ENCODE measurements around the gene ABCA6. TPM values are rescaled to one million over a fixed set of nuclear protein-coding genes. Genes with fewer than 3 reads are reported as not detected.

ABCA6 gene
- total and polyA plus RNA-seq, 2 of the 13 experiments (the other 11 are each of a cell fraction or from before 2014, with no cell fraction given), result 0.05 to 0.11 TPM

DNA sequence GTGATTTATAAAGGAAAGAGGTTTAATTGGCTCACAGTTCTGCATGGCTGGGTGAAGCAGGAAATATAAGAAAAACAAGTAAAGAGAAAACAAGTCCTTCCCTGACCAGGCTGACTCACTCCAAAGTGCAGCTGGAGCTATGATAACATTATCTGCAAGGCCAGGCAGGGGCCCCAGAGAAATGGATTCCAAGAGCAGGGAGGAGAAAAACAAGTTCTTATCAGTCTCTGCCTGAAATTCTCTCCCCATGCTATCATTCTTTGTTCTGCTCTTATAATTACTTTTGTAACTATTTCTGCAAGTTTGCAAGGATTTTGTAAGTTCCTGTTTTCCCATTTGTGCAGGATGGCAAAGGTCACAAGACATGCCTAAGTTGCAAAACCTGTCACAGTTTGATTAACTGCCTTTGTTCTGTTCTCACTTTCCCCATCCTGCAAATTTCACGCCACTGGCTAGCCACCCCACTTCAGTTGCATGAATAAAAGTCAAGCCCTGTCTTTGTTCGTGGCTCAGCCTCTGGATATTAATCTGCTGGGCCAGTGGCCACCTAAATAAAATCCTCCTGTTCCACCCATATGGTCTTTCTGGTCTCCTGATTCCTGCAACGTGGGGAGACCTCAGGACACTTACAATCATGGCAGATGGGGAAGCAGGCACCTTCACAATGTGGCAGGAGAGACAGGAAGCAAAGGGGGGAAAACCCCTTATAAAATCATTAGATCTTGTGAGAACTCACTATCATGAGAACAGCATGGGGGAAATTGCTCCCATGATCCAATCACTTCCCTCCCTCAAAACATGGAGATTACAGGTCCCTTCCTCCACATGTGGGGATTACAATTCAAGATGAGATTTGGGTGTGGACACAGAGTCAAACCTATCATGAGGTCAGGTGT, 94.1 kb downstream of the ABCA6 start (continued):
- TF ChIP-seq, protein P1, sequence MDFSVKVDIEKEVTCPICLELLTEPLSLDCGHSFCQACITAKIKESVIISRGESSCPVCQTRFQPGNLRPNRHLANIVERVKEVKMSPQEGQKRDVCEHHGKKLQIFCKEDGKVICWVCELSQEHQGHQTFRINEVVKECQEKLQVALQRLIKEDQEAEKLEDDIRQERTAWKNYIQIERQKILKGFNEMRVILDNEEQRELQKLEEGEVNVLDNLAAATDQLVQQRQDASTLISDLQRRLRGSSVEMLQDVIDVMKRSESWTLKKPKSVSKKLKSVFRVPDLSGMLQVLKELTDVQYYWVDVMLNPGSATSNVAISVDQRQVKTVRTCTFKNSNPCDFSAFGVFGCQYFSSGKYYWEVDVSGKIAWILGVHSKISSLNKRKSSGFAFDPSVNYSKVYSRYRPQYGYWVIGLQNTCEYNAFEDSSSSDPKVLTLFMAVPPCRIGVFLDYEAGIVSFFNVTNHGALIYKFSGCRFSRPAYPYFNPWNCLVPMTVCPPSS (IDR thresholded peaks at IDR 0.05), result no peak
- TF ChIP-seq XBP1 (CRISPR knock-in tag; IDR thresholded peaks at IDR 0.05) (no peak), NCOR1 (IDR thresholded peaks at IDR 0.05; ENCODE audit: borderline replicate concordance, low read length) (peak; percentile 89), PPARG (CRISPR knock-in tag; conservative IDR thresholded peaks at IDR 0.05) (peak; percentile 97), REXO4 (CRISPR knock-in tag; IDR thresholded peaks at IDR 0.05; ENCODE audit: borderline replicate concordance) (no peak), DPF2 (CRISPR knock-in tag; IDR thresholded peaks at IDR 0.05; ENCODE audit: borderline replicate concordance, low read depth) (peak; percentile 90), U2AF2 (IDR thresholded peaks at IDR 0.05; ENCODE audit: low read depth, low read length) (no peak), ZNF652 (CRISPR knock-in tag; IDR thresholded peaks at IDR 0.05; ENCODE audit: borderline replicate concordance, low read depth) (no peak), KLF15 (CRISPR knock-in tag; IDR thresholded peaks at IDR 0.05; ENCODE audit: borderline replicate concordance) (peak; percentile 63; the same call in 1 of the 2 replicates), ATF1 (CRISPR knock-in tag; IDR thresholded peaks at IDR 0.05) (peak; percentile 76), ZNF746 (CRISPR knock-in tag; IDR thresholded peaks at IDR 0.05) (no peak; the same call in 1 of the 2 replicates), ZNF850 (CRISPR knock-in tag; conservative IDR thresholded peaks at IDR 0.05) (no peak), HOXA9 (CRISPR knock-in tag; IDR thresholded peaks at IDR 0.05; ENCODE audit: borderline replicate concordance) (peak; percentile 100), HNF4A (CRISPR knock-in tag; IDR thresholded peaks at IDR 0.05) (peak; percentile 96), SOX6 (IDR thresholded peaks at IDR 0.05) (no peak), SOX6 (CRISPR knock-in tag; IDR thresholded peaks at IDR 0.05) (peak; percentile 100), SMC3 (IDR thresholded peaks at IDR 0.05; ENCODE audit: low read length) (no peak; the same call in 1 of the 2 replicates), MYNN (CRISPR knock-in tag; IDR thresholded peaks at IDR 0.05; ENCODE audit: low read depth) (no peak; the same call in 1 of the 2 replicates), AHR (CRISPR knock-in tag; IDR thresholded peaks at IDR 0.05) (peak; percentile 92; the same call in 1 of the 2 replicates), ATRX (CRISPR knock-in tag; IDR thresholded peaks at IDR 0.05; ENCODE audit: borderline replicate concordance) (no peak)
- TF ChIP-seq, protein P2, sequence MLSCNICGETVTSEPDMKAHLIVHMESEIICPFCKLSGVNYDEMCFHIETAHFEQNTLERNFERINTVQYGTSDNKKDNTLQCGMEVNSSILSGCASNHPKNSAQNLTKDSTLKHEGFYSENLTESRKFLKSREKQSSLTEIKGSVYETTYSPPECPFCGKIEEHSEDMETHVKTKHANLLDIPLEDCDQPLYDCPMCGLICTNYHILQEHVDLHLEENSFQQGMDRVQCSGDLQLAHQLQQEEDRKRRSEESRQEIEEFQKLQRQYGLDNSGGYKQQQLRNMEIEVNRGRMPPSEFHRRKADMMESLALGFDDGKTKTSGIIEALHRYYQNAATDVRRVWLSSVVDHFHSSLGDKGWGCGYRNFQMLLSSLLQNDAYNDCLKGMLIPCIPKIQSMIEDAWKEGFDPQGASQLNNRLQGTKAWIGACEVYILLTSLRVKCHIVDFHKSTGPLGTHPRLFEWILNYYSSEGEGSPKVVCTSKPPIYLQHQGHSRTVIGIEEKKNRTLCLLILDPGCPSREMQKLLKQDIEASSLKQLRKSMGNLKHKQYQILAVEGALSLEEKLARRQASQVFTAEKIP (CRISPR knock-in tag; IDR thresholded peaks at IDR 0.05; ENCODE audit: borderline replicate concordance), result no peak
- TF ChIP-seq, protein P3, sequence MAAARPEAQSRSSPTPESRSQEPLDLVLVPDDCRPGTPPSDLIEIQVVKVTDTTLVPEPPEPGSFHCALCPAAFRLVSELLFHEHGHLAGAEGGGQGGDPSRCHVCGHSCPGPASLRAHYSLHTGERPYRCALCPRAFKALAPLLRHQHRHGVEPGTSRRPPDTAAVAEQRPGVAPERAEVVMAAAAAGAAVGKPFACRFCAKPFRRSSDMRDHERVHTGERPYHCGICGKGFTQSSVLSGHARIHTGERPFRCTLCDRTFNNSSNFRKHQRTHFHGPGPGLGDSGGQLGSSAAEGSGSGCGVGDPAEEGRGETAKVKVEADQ (CRISPR knock-in tag; IDR thresholded peaks at IDR 0.05; ENCODE audit: borderline replicate concordance), result peak; percentile 83; the same call in 1 of the 2 replicates
- TF ChIP-seq, protein P4, sequence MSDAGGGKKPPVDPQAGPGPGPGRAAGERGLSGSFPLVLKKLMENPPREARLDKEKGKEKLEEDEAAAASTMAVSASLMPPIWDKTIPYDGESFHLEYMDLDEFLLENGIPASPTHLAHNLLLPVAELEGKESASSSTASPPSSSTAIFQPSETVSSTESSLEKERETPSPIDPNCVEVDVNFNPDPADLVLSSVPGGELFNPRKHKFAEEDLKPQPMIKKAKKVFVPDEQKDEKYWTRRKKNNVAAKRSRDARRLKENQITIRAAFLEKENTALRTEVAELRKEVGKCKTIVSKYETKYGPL (CRISPR knock-in tag; IDR thresholded peaks at IDR 0.05), result no peak
- TF ChIP-seq, protein P5, sequence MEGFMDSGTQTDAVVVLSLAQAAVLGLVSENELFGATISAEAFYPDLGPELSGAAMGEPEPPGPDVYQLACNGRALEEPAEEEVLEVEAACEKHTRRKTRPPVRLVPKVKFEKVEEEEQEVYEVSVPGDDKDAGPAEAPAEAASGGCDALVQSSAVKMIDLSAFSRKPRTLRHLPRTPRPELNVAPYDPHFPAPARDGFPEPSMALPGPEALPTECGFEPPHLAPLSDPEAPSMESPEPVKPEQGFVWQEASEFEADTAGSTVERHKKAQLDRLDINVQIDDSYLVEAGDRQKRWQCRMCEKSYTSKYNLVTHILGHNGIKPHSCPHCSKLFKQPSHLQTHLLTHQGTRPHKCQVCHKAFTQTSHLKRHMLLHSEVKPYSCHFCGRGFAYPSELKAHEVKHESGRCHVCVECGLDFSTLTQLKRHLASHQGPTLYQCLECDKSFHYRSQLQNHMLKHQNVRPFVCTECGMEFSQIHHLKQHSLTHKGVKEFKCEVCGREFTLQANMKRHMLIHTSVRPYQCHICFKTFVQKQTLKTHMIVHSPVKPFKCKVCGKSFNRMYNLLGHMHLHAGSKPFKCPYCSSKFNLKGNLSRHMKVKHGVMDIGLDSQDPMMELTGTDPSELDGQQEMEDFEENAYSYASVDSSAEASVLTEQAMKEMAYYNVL (CRISPR knock-in tag; IDR thresholded peaks at IDR 0.05; ENCODE audit: borderline replicate concordance), result peak; percentile 99

Measured in HepG2 (cell line).